Activated T-helper 2 cell treated with anti-CD3 and anti-CD28 coated beads, Interferon-gamma antibody, Interleukin-2, Interleukin-4, amounts not matched to agents 10 μg/mL and 5 μg/mL and 100 μg/mL, durations not matched to agents 14 hours and 24 hours and 36 hours (primary cell): Measurements from ENCODE around the gene BRIP1. TPM values are rescaled to one million over a fixed set of nuclear protein-coding genes. Genes with fewer than 3 reads are reported as not detected.

ENCODE experiments used
- DNase-seq: peaks from one replicate; pipeline ENCODE4 v3.0.0; 2021; ENCODE audit warnings: low spot score
- H3K27ac Mint-ChIP-seq: one replicate; pipeline ENCODE4 v1.8.0; 2021; ENCODE audit warnings: mixed read lengths
- H3K27me3 Mint-ChIP-seq: one replicate; pipeline ENCODE4 v1.8.0; 2021; ENCODE audit warnings: low read depth, mixed read lengths
- H3K36me3 Mint-ChIP-seq: one replicate; pipeline ENCODE4 v1.8.0; 2021; ENCODE audit warnings: low read depth, mixed read lengths
- H3K4me1 Mint-ChIP-seq: one replicate; pipeline ENCODE4 v1.8.0; 2021; ENCODE audit warnings: low read depth, mixed read lengths
- H3K4me3 Mint-ChIP-seq: one replicate; pipeline ENCODE4 v1.8.0; 2021; ENCODE audit warnings: low read depth, mild to moderate bottlenecking, moderate library complexity, mixed read lengths
- H3K9me3 Mint-ChIP-seq: one replicate; pipeline ENCODE4 v1.8.0; 2021; ENCODE audit warnings: mixed read lengths
- intact Hi-C: fragments of 100-400 bp; cut with micrococcal nuclease; formaldehyde crosslinking; loops from one replicate; pipeline ENCODE4 v1.15.1; 2023
- total RNA-seq: library from RNA; stranded (reverse); gene quantifications from 2 replicates; pipeline ENCODE4 v1.2.3, GENCODE V29; 2022

BRIP1 gene
- total RNA-seq, 1 donor from 2014 or later = 16.4 TPM

- DNase-seq = no peak
- Mint-ChIP-seq H3K27me3 (no peaks in the 10 kb centered on the region), H3K9me3 (no peaks in the 10 kb centered on the region), H3K27ac (no peak overlapping the region), H3K36me3 (peaks cover 47% of the 10 kb centered on the region), H3K4me1 (peaks cover 25% of the 10 kb centered on the region), H3K4me3 (no peak overlapping the region)
- intact Hi-C loops = no loop called here
These were observed 7.3 kb downstream of the BRIP1 start for GRCh38 chr17:61856035-61856434.

GRCh38 chr17:61852857-61853256 is 10.5 kb downstream of the BRIP1 start:
- H3K36me3 Mint-ChIP-seq = peaks cover 45% of the 10 kb centered on the region

DNA sequence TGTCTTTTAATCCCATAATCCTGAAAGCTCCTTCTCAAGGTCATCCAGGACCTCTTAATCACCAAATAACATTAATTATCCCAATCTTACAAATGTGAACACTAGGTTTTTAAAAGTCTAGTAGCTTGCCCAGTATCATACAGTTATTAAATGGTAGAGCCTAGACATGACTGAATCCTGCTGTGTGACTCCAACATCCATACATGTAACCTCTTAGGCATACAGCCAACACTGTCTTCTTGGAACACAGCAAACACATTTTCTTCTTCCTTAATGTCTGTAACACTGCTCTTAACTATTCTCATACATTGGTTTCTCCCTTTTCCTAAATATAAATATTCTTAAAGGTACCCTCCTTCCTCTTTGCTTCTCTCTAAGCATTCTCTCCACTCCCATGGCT is 13.7 kb downstream of the BRIP1 start:
- no peak overlapping the region for H3K4me3 Mint-ChIP-seq
- H3K4me1 Mint-ChIP-seq = peaks cover 13% of the 10 kb centered on the region
- no peak for DNase-seq
- H3K27ac Mint-ChIP-seq = no peak overlapping the region
- H3K9me3 Mint-ChIP-seq = no peaks in the 10 kb centered on the region
- H3K36me3 Mint-ChIP-seq = peaks cover 46% of the 10 kb centered on the region
- intact Hi-C loops = no loop called here
- no peaks in the 10 kb centered on the region for H3K27me3 Mint-ChIP-seq

More at GRCh38 chr17:61852857-61853256, 10.5 kb downstream of the BRIP1 start:
- Mint-ChIP-seq H3K4me3 (no peak overlapping the region), H3K27ac (no peak overlapping the region), H3K4me1 (peaks cover 20% of the 10 kb centered on the region), H3K9me3 (no peaks in the 10 kb centered on the region), H3K27me3 (no peaks in the 10 kb centered on the region)
- DNase-seq = no peak
- intact Hi-C loops = no loop called here

DNA sequence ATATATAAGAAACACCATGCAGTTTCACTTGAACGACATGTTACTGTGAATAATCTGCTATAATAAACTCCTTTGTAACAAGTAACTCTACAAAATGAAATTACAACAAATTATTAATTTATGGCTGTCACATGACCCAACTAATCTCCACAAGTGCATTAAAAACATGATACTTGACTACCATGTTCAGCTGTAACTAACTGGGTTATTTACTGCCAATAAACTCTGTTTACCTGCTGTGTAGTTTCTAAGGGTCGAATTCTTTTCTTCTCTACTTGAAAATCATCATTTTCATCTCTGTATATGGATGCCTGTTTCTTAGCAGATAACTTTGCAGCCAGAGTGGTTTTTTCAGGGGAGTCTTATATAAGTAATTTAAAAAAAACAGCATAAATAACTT is 14.4 kb downstream of the BRIP1 start:
- Mint-ChIP-seq H3K27me3 (no peaks in the 10 kb centered on the region), H3K4me3 (no peak overlapping the region), H3K36me3 (peaks cover 45% of the 10 kb centered on the region), H3K27ac (no peak overlapping the region), H3K9me3 (no peaks in the 10 kb centered on the region), H3K4me1 (peaks cover 9% of the 10 kb centered on the region)
- intact Hi-C loops = no loop called here
- DNase-seq = no peak

DNA sequence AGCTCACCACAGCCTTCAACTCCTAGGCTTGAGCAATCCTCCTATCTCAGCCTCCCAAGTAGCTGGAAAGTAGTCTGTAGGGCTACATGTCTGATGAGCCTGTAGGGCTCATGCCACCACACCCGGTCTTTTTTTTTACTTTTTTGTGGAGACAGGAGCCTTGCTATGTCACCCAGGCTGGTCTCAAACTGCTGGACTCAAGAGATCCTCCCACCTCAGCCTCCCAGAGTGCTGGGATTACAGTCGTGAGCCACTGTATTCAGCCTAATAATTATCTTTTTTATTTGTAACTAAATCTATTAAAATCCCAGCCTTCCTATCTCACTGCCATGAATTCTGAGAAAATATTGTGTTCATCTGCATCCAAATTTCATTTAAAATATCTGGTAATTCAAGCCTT is 15.1 kb downstream of the BRIP1 start:
- H3K4me1 Mint-ChIP-seq = peaks cover 9% of the 10 kb centered on the region
- no peak overlapping the region for H3K4me3 Mint-ChIP-seq
- no peak overlapping the region for H3K27ac Mint-ChIP-seq
- no peak for DNase-seq
- no peaks in the 10 kb centered on the region for H3K27me3 Mint-ChIP-seq
- H3K9me3 Mint-ChIP-seq = no peaks in the 10 kb centered on the region
- intact Hi-C loops = no loop called here
- peaks cover 43% of the 10 kb centered on the region for H3K36me3 Mint-ChIP-seq

DNA sequence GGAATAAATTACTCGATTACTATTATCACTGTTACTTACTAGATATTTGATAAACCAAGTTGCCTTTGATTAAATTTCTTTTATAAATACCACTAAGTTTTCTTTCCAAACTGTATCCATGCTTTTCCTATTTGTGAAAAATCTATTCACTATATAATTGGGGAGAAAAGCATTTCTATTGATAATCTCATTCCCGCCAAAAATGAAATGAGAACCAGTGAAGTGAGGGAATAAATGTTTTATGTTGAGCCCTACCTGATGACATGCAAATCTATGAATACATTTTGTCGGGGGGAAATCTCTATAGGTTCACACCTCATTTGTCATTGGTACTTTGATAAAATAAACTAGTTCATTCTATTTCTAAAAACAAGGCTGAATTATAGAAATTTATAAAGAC is 15.7 kb downstream of the BRIP1 start:
- DNase-seq = no peak
- Mint-ChIP-seq H3K4me1 (peaks cover 6% of the 10 kb centered on the region), H3K27me3 (no peaks in the 10 kb centered on the region), H3K9me3 (no peaks in the 10 kb centered on the region), H3K27ac (no peak overlapping the region), H3K36me3 (peaks cover 43% of the 10 kb centered on the region), H3K4me3 (no peak overlapping the region)
- intact Hi-C loops = no loop called here

DNA sequence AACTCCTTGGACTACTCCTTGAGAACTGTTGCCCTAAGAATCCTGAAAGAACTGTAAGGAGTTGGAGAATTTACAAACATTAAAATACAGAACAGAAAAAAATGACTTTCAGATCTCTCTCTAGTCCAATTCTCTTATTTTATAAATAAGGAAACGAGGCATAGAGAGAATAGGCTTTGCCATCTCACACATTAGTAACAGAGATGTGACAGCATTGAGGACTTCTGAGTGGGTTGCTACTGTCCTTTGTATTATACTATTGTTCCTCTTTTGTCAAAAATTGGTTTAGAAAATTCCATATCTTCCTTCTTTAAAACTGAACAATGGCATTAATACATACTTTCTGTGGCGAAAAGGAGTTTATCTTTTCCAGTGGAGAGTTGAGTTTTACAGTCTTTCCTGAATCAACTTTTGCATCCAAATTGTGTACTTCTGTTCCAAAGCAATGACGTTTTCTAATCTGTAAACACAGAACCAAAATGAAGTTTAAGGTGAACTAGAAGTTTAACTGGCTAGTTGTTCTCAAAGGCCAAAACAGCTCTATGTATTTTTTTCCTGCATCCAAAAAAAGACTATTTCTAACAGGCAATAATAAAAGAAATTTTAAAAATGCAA is 16.5 kb downstream of the BRIP1 start:
- Mint-ChIP-seq H3K27ac (no peak overlapping the region), H3K36me3 (peaks cover 41% of the 10 kb centered on the region), H3K4me1 (peaks cover 4% of the 10 kb centered on the region), H3K9me3 (no peaks in the 10 kb centered on the region), H3K27me3 (no peaks in the 10 kb centered on the region), H3K4me3 (no peak overlapping the region)
- intact Hi-C loops = no loop called here
- DNase-seq = no peak

DNA sequence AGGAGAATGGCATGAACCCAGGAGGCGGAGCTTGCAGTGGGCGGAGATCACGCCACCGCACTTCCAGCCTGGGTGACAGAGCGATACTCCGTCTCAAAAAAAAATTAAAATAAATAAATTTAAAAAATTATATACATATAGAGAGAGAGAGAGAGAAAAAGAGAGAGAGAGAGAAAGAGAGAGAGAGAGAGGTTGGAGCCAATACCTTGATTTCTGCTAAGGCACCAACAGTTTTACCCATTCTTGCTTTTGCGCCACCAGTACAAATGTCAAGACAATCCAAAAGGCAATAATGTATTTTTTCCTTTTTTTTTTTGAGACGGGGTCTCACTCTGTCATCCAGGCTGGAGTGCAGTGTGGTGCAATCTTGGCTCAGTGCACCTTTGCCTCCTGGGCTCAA is 17.2 kb downstream of the BRIP1 start:
- intact Hi-C loops = no loop called here
- no peak for DNase-seq
- H3K4me3 Mint-ChIP-seq = no peak overlapping the region
- H3K27ac Mint-ChIP-seq = no peak overlapping the region
- no peaks in the 10 kb centered on the region for H3K9me3 Mint-ChIP-seq
- no peaks in the 10 kb centered on the region for H3K27me3 Mint-ChIP-seq
- H3K36me3 Mint-ChIP-seq = peaks cover 44% of the 10 kb centered on the region
- peaks cover 4% of the 10 kb centered on the region for H3K4me1 Mint-ChIP-seq

DNA sequence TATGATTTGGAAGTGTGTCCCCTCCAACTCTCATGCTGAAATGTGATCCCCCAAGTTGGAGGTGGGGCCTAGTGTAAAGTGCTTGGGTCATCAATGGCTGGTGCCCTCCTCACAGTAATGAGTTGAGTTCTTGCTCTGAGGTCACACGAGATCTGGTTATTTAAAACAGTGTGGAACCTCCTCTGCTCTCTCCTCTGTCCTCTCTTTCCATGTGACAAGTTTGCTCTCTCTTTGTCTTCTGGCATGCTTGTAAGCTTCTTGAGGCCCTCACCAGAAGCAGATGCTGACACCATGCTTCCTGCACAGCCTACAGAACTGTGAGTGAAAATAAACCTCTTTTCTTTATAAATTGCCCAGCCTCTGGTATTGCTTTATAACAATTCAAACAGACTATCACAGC is 19.9 kb downstream of the BRIP1 start:
- H3K27me3 Mint-ChIP-seq = no peaks in the 10 kb centered on the region
- H3K4me1 Mint-ChIP-seq = no peaks in the 10 kb centered on the region
- intact Hi-C loops = no loop called here
- H3K4me3 Mint-ChIP-seq = no peak overlapping the region
- no peak overlapping the region for H3K27ac Mint-ChIP-seq
- DNase-seq = no peak
- no peaks in the 10 kb centered on the region for H3K9me3 Mint-ChIP-seq
- peaks cover 44% of the 10 kb centered on the region for H3K36me3 Mint-ChIP-seq

GRCh38 chr17:61842899-61843298 is 20.4 kb downstream of the BRIP1 start:
- Mint-ChIP-seq H3K27ac (no peak overlapping the region), H3K9me3 (no peaks in the 10 kb centered on the region), H3K27me3 (no peaks in the 10 kb centered on the region), H3K4me1 (no peaks in the 10 kb centered on the region), H3K36me3 (peaks cover 44% of the 10 kb centered on the region), H3K4me3 (no peak overlapping the region)
- DNase-seq = no peak
- intact Hi-C loops = no loop called here

DNA sequence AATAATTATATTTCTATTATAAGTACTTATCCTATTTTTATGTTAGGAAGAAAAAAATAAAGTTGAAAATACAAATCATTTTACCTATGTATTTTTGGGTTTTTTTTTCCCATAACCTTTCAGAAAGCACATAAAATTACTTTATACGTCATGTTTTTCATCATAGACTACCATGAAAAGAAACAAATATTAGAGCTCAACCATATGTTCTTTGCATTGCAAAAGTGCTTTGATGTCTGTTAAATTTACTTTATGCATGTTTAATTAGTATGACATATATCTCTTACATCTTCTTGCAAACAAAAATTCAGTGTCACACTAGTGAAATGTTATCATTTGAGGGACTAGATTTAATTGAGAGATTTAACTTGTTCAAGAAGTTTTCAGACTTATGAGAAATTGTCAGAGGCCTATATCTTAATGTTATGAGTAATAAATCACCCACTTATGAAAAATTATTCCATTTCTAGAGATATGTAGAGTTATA is 24.0 kb downstream of the BRIP1 start:
- intact Hi-C loops = no loop called here
- Mint-ChIP-seq H3K9me3 (no peaks in the 10 kb centered on the region), H3K27ac (no peak overlapping the region), H3K27me3 (no peaks in the 10 kb centered on the region), H3K4me3 (no peak overlapping the region), H3K36me3 (peaks cover 33% of the 10 kb centered on the region), H3K4me1 (no peaks in the 10 kb centered on the region)
- no peak for DNase-seq

DNA sequence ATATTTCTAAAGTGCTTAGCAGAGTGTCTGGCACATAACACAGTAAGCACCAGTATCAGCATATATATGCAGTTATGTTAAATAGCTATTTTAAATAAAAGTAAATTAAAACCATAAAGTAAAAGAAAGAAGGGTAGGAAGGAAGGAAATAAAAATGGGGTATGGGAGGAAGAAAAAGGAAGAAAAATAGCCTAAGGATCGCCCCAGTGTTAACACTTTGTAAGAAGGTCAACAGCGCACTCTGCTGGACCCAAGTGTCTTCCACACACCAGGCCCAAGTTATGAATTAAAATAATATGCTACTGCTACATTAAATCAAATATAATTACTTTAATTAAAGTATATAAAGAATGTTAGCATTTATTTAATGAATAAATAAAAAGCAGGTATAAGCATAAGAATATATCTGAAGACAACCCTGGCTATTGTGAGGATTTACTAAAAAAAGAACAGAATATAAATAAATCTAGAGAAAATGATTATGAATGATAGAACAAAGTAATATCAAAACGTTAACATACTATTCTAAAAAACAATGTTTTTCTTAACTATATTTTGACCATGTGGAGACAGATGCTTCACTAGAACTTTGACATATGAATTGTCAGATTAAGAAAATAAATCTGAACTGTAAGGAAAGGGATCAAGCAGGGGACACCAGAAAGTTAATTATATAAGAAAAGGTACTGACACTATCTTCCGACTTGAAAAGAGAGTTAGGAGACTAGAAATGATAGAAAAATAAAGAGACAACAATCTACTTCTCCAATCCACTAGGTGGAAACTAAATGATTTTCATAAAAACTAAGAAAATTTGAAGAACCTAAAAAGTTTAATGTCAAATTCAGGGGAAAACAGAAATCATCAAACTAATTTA is 25.9 kb downstream of the BRIP1 start:
- Mint-ChIP-seq H3K27ac (no peak overlapping the region), H3K4me1 (no peaks in the 10 kb centered on the region), H3K27me3 (no peaks in the 10 kb centered on the region), H3K4me3 (no peak overlapping the region), H3K9me3 (no peaks in the 10 kb centered on the region), H3K36me3 (peaks cover 23% of the 10 kb centered on the region)
- peak; percentile 19 for DNase-seq
- intact Hi-C loops = loop anchor here (1.0 to 2.0 kb wide), 2 partner anchors 201 to 427 kb away; no protein-coding TSS in a partner anchor
